SHP77 (cell line): Measurements from ENCODE around the gene YEATS2.
A peak's percentile ranks its signal among the peaks of the same experiment; 100 is the strongest.
"Not testable (repeated sequence)": the region's sequence is repeated elsewhere in the genome, so short reads cannot be mapped to it uniquely, and the experiment has no call there.

Experiments used
- DNase-seq, 2 experiments: peaks; one replicate each; lab custom pipeline; 2025; lab: John Stamatoyannopoulos, UW

Gene YEATS2

GRCh38 chr3:183776451-183776850, 78.9 kb downstream of the YEATS2 start:
- not testable (repeated sequence) for DNase-seq

GRCh38 chr3:183777016-183777618, 79.5 kb downstream of the YEATS2 start:
- no peak for DNase-seq

GRCh38 chr3:183779896-183780465, 82.4 kb downstream of the YEATS2 start:
- DNase-seq, result no peak

GRCh38 chr3:183781246-183781645, 83.6 kb downstream of the YEATS2 start:
- DNase-seq, result no peak

- DNase-seq, result no peak
These were observed 85.1 kb downstream of the YEATS2 start for GRCh38 chr3:183782576-183783276.

- DNase-seq, result not testable (repeated sequence)
These were observed 86.9 kb downstream of the YEATS2 start for GRCh38 chr3:183784503-183784902.

GRCh38 chr3:183789826-183790225, 92.2 kb downstream of the YEATS2 start:
- DNase-seq, result no peak

- no peak for DNase-seq
These were observed 93.1 kb downstream of the YEATS2 start for GRCh38 chr3:183790700-183791099.

GRCh38 chr3:183792976-183793375, 95.4 kb downstream of the YEATS2 start:
- DNase-seq, result no peak

- DNase-seq, result no peak
These were observed 96.9 kb downstream of the YEATS2 start for GRCh38 chr3:183794452-183794851.

GRCh38 chr3:183796372-183796771, 98.8 kb downstream of the YEATS2 start:
- DNase-seq, result no peak

GRCh38 chr3:183797996-183798395, 100.4 kb downstream of the YEATS2 start:
- no peak for DNase-seq

- no peak for DNase-seq
These were observed 101.9 kb downstream of the YEATS2 start for GRCh38 chr3:183799461-183799860.

- no peak for DNase-seq
These were observed 102.8 kb downstream of the YEATS2 start for GRCh38 chr3:183800243-183800863.

- no peak for DNase-seq
These were observed 104.0 kb downstream of the YEATS2 start for GRCh38 chr3:183801601-183802000.

GRCh38 chr3:183802989-183803388, 105.4 kb downstream of the YEATS2 start:
- DNase-seq, result no peak

- peak; percentile 62 to 86 for DNase-seq
These were observed 109.7 kb downstream of the YEATS2 start for GRCh38 chr3:183807209-183807728.

- no peak for DNase-seq
These were observed 110.3 kb downstream of the YEATS2 start for GRCh38 chr3:183807881-183808280.

GRCh38 chr3:183808355-183808754, 110.8 kb downstream of the YEATS2 start:
- DNase-seq, result no peak

GRCh38 chr3:183809270-183809669, 111.7 kb downstream of the YEATS2 start:
- DNase-seq, result no peak

GRCh38 chr3:183810643-183811594, 113.3 kb downstream of the YEATS2 start:
- DNase-seq, result no peak

- no peak for DNase-seq
These were observed 114.0 kb downstream of the YEATS2 start for GRCh38 chr3:183811638-183812037.
